ENCODE results near the gene GPR39.

GPR39 gene

GRCh38 chr2:132419941-132420340, 3.3 kb downstream of the GPR39 start:
- H3K4me3 Mint-ChIP-seq, result no peak overlapping the region

GRCh38 chr2:132420816-132421805, 4.5 kb downstream of the GPR39 start:
- Mint-ChIP-seq H3K36me3 (no peaks in the 10 kb centered on the region), H3K27ac (no peak overlapping the region)
- DNase-seq (ENCODE audit: low spot score in 2 of 2), result no peak

More at GRCh38 chr2:132419941-132420340, 3.3 kb downstream of the GPR39 start:
- H3K27ac Mint-ChIP-seq, result no peak overlapping the region
- H3K4me1 Mint-ChIP-seq, result no peaks in the 10 kb centered on the region
- ATAC-seq (ENCODE audit: low read depth), result no peak
- peaks cover 12% of the 10 kb centered on the region for H3K27me3 Mint-ChIP-seq
- no peak for DNase-seq (ENCODE audit: low spot score in 2 of 2)
- H3K9me3 Mint-ChIP-seq, result no peaks in the 10 kb centered on the region
- H3K36me3 Mint-ChIP-seq, result no peaks in the 10 kb centered on the region

GRCh38 chr2:132422736-132423135, 6.1 kb downstream of the GPR39 start:
- Mint-ChIP-seq H3K36me3 (no peaks in the 10 kb centered on the region), H3K4me3 (no peak overlapping the region), H3K27ac (no peak overlapping the region), H3K27me3 (peaks cover 7% of the 10 kb centered on the region), H3K4me1 (no peaks in the 10 kb centered on the region), H3K9me3 (no peaks in the 10 kb centered on the region)
- no peak for ATAC-seq (ENCODE audit: low read depth)
- DNase-seq (ENCODE audit: low spot score in 2 of 2), result no peak

More at GRCh38 chr2:132420816-132421805, 4.5 kb downstream of the GPR39 start:
- no peak for ATAC-seq (ENCODE audit: low read depth)
- H3K4me1 Mint-ChIP-seq, result no peaks in the 10 kb centered on the region
- peaks cover 11% of the 10 kb centered on the region for H3K27me3 Mint-ChIP-seq
- H3K4me3 Mint-ChIP-seq, result no peak overlapping the region
- H3K9me3 Mint-ChIP-seq, result no peaks in the 10 kb centered on the region

GRCh38 chr2:132424526-132425121, 8.0 kb downstream of the GPR39 start:
- Mint-ChIP-seq H3K27me3 (peaks cover 3% of the 10 kb centered on the region), H3K9me3 (peaks cover under 1% of the 10 kb centered on the region), H3K36me3 (no peaks in the 10 kb centered on the region), H3K27ac (no peak overlapping the region), H3K4me3 (no peak overlapping the region), H3K4me1 (no peaks in the 10 kb centered on the region)
- no peak for ATAC-seq (ENCODE audit: low read depth)
- DNase-seq (ENCODE audit: low spot score in 2 of 2), result no peak

GRCh38 chr2:132426033-132426432, 9.4 kb downstream of the GPR39 start:
- no peaks in the 10 kb centered on the region for H3K36me3 Mint-ChIP-seq
- H3K4me1 Mint-ChIP-seq, result no peaks in the 10 kb centered on the region
- H3K4me3 Mint-ChIP-seq, result no peak overlapping the region
- no peak overlapping the region for H3K27ac Mint-ChIP-seq
- DNase-seq (ENCODE audit: low spot score in 2 of 2), result no peak
- H3K9me3 Mint-ChIP-seq, result peaks cover 3% of the 10 kb centered on the region
- H3K27me3 Mint-ChIP-seq, result peaks cover 4% of the 10 kb centered on the region
- no peak for ATAC-seq (ENCODE audit: low read depth)

- Mint-ChIP-seq H3K9me3 (peaks cover 4% of the 10 kb centered on the region), H3K4me1 (no peaks in the 10 kb centered on the region), H3K27ac (no peak overlapping the region), H3K4me3 (no peak overlapping the region), H3K27me3 (peaks cover 4% of the 10 kb centered on the region), H3K36me3 (no peaks in the 10 kb centered on the region)
- no peak for DNase-seq (ENCODE audit: low spot score in 2 of 2)
- no peak for ATAC-seq (ENCODE audit: low read depth)
These were observed 10.1 kb downstream of the GPR39 start for GRCh38 chr2:132426656-132427055.

GRCh38 chr2:132429351-132429750, 12.7 kb downstream of the GPR39 start:
- H3K36me3 Mint-ChIP-seq, result peaks cover 2% of the 10 kb centered on the region
- DNase-seq (ENCODE audit: low spot score in 2 of 2) (no peak), ATAC-seq (ENCODE audit: low read depth) (no peak)
- H3K4me1 Mint-ChIP-seq, result no peaks in the 10 kb centered on the region
- no peak overlapping the region for H3K4me3 Mint-ChIP-seq
- H3K27me3 Mint-ChIP-seq, result peaks cover 4% of the 10 kb centered on the region
- peaks cover 8% of the 10 kb centered on the region for H3K9me3 Mint-ChIP-seq
- H3K27ac Mint-ChIP-seq, result no peak overlapping the region

- Mint-ChIP-seq H3K4me1 (no peaks in the 10 kb centered on the region), H3K9me3 (peaks cover 8% of the 10 kb centered on the region), H3K27ac (no peak overlapping the region), H3K36me3 (peaks cover 2% of the 10 kb centered on the region), H3K4me3 (no peak overlapping the region), H3K27me3 (peaks cover 3% of the 10 kb centered on the region)
- ATAC-seq (ENCODE audit: low read depth), result no peak
- no peak for DNase-seq (ENCODE audit: low spot score in 2 of 2)
These were observed 13.5 kb downstream of the GPR39 start for GRCh38 chr2:132429941-132430573.

GRCh38 chr2:132430895-132431294, 14.3 kb downstream of the GPR39 start:
- Mint-ChIP-seq H3K4me1 (no peaks in the 10 kb centered on the region), H3K27ac (no peak overlapping the region), H3K36me3 (peaks cover 2% of the 10 kb centered on the region), H3K9me3 (peaks cover 8% of the 10 kb centered on the region), H3K4me3 (no peak overlapping the region), H3K27me3 (peaks cover 3% of the 10 kb centered on the region)
- no peak for DNase-seq (ENCODE audit: low spot score in 2 of 2)
- ATAC-seq (ENCODE audit: low read depth), result no peak

- Mint-ChIP-seq H3K4me1 (no peaks in the 10 kb centered on the region), H3K27ac (no peak overlapping the region), H3K4me3 (no peak overlapping the region), H3K36me3 (no peaks in the 10 kb centered on the region), H3K9me3 (peaks cover 1% of the 10 kb centered on the region), H3K27me3 (no peaks in the 10 kb centered on the region)
- ATAC-seq (ENCODE audit: low read depth), result no peak
- DNase-seq (ENCODE audit: low spot score in 2 of 2), result no peak
These were observed 21.5 kb downstream of the GPR39 start for GRCh38 chr2:132437852-132438669.

GRCh38 chr2:132438691-132439090, 22.1 kb downstream of the GPR39 start:
- no peak for ATAC-seq (ENCODE audit: low read depth)
- H3K9me3 Mint-ChIP-seq, result no peaks in the 10 kb centered on the region
- H3K36me3 Mint-ChIP-seq, result no peaks in the 10 kb centered on the region
- no peaks in the 10 kb centered on the region for H3K27me3 Mint-ChIP-seq
- H3K4me3 Mint-ChIP-seq, result no peak overlapping the region
- DNase-seq (ENCODE audit: low spot score in 2 of 2), result no peak
- no peak overlapping the region for H3K27ac Mint-ChIP-seq
- H3K4me1 Mint-ChIP-seq, result no peaks in the 10 kb centered on the region

GRCh38 chr2:132439703-132440398, 23.2 kb downstream of the GPR39 start:
- no peaks in the 10 kb centered on the region for H3K36me3 Mint-ChIP-seq
- no peak overlapping the region for H3K27ac Mint-ChIP-seq
- H3K4me1 Mint-ChIP-seq, result no peaks in the 10 kb centered on the region
- no peak for ATAC-seq (ENCODE audit: low read depth)
- no peaks in the 10 kb centered on the region for H3K9me3 Mint-ChIP-seq
- DNase-seq (ENCODE audit: low spot score in 2 of 2), result no peak
- no peaks in the 10 kb centered on the region for H3K27me3 Mint-ChIP-seq
- no peak overlapping the region for H3K4me3 Mint-ChIP-seq

GRCh38 chr2:132441051-132441450, 24.4 kb downstream of the GPR39 start:
- H3K9me3 Mint-ChIP-seq, result no peaks in the 10 kb centered on the region
- no peak overlapping the region for H3K4me3 Mint-ChIP-seq
- ATAC-seq (ENCODE audit: low read depth), result no peak
- H3K36me3 Mint-ChIP-seq, result no peaks in the 10 kb centered on the region
- H3K4me1 Mint-ChIP-seq, result no peaks in the 10 kb centered on the region
- no peak for DNase-seq (ENCODE audit: low spot score in 2 of 2)
- H3K27ac Mint-ChIP-seq, result no peak overlapping the region
- H3K27me3 Mint-ChIP-seq, result no peaks in the 10 kb centered on the region

All from memory B cell (primary cell).